Fibroblast of lung (primary cell): ENCODE results near the gene BRAF.

ENCODE experiments used
- EZH2 ChIP-seq: IDR thresholded peaks from 2 replicates; pipeline ENCODE4 v1.5.1; 2012; ENCODE audit warnings: low read length, control low read depth, mild to moderate bottlenecking; ENCODE audit errors: missing control alignments
- TF ChIP-seq, protein P1 (sequence below), 2 donors: IDR thresholded peaks in 1 of 2; conservative IDR thresholded peaks in 1 of 2; 1 replicate in 1 of 2; 2 replicates in 1 of 2; pipeline ENCODE4 v1.5.1; 2011 to 2012; ENCODE audit warnings: low read length in 2 of 2, control low read depth in 1 of 2, inconsistent platforms in 1 of 2, low read depth in 1 of 2, mild to moderate bottlenecking in 1 of 2

- TF ChIP-seq, protein P1, sequence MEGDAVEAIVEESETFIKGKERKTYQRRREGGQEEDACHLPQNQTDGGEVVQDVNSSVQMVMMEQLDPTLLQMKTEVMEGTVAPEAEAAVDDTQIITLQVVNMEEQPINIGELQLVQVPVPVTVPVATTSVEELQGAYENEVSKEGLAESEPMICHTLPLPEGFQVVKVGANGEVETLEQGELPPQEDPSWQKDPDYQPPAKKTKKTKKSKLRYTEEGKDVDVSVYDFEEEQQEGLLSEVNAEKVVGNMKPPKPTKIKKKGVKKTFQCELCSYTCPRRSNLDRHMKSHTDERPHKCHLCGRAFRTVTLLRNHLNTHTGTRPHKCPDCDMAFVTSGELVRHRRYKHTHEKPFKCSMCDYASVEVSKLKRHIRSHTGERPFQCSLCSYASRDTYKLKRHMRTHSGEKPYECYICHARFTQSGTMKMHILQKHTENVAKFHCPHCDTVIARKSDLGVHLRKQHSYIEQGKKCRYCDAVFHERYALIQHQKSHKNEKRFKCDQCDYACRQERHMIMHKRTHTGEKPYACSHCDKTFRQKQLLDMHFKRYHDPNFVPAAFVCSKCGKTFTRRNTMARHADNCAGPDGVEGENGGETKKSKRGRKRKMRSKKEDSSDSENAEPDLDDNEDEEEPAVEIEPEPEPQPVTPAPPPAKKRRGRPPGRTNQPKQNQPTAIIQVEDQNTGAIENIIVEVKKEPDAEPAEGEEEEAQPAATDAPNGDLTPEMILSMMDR (conservative IDR thresholded peaks at IDR 0.05 in 1 of 2, IDR thresholded peaks at IDR 0.05 in 1 of 2; ENCODE audit: low read depth in 1 of 2, low read length in 2 of 2), result no peak
- no peak for TF ChIP-seq EZH2
These were observed 22.8 kb downstream of the BRAF start for GRCh38 chr7:140901941-140902302.
